ENCODE measurements around the gene CPEB3.
"Not testable (repeated sequence)": the region's sequence is repeated elsewhere in the genome, so short reads cannot be mapped to it uniquely, and the experiment has no call there.

Gene CPEB3

DNA sequence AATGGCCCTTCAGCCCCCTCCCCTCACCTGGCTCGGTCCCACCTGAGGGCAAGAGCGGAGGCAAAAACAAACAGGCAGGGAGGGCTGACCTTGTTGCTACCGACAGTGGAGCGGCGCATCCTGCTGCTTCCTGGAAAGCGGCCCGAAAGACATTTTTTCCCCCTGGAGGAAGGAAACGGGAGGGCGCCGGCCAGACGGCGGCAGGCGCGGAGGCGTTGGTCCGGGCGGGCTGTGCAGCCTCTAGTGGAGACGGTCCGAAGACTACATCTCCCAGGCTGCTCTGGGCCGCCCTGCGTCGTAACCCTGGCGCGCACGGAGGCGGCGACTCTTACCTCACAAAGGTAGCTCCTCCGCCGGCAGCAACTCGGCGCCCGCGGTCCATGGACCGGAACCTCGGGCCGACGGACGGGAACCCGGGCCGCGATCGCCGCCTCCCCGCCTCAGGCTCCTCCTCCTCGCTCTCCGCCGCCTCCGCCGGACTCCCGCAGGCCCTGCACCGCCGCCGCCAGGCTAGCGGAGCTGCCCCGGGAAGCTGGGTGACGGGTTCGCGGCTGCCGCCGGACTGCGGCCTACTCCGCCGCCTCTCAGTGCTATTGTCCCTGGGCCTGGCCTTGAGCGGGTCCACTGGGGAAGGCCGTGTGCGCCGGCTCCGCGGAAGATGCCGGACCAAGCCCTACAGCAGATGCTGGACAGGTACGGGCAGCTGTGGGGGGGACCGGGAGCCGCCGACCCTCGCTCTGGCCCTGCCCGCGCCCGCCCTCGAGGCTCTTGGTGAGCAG lies at the start of gene CPEB3, which contains the start of gene MARCHF5:
CPEB3 (minus strand) TSS at position 242 of the 779 bp plus-strand sequence. CDS start 50,728 bp downstream, outside the sequence.
MARCHF5 (plus strand) TSS at position 331 of the 779 bp plus-strand sequence; CDS start at position 659, 328 bp downstream.
- DNase-seq = peak; percentile 87

GRCh38 chr10:92329927-92330326 lies 39.0 kb upstream of the CPEB3 start:
- DNase-seq = not testable (repeated sequence)

- DNase-seq = no peak
These were observed 38.1 kb upstream of the CPEB3 start for GRCh38 chr10:92328993-92329392.

DNA sequence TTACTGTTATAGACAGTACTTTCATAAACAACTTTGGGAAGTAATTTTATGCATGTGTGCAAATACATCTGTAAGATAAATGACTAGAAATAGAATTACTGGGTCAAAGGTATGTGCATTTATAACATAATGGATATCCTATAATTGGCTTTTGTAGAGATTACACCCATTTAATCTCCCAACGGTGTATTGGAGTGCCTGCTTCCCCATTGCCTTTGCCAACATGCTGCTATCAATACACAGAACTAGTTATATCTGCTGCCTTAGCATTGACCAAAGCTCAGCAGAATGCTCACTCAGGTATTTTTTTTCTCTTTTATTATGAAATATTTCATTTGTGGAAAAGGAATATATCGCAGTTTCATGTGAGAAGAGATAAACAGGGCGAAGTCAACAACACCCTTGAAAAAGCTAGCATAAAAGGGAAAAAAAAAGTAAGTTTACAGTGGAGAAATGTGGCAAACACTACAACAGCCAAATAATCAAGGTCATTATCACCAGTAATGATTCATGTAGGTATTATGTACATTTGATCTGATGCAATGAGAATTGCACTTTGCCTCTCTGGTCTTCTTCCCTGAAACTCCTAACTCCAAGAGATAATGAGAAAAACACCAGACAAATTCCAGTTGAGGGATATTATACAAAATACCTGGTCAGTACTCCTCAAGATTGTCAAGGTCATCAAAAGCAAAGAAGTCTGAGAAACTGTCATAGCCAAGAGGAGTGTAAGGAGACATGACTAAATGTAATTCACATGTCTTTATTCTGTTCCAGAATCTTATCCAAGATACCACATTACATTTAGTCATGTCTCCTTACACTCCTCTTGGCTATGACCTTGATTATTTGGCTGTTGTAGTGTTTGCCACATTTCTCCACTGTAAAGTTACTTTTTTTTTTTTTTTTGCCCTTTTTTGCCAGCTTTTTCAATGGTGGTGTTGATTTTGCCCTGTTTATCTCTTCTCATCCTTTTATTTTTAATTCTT lies 36.9 kb upstream of the CPEB3 start:
- no peak for DNase-seq

GRCh38 chr10:92323079-92323478 lies 32.2 kb upstream of the CPEB3 start:
- DNase-seq = no peak

- DNase-seq = no peak
These were observed 25.7 kb upstream of the CPEB3 start for GRCh38 chr10:92316610-92317009.

GRCh38 chr10:92313750-92314149 lies 22.9 kb upstream of the CPEB3 start:
- no peak for DNase-seq

GRCh38 chr10:92309272-92309671 lies 18.4 kb upstream of the CPEB3 start:
- no peak for DNase-seq

GRCh38 chr10:92305133-92306072 lies 14.5 kb upstream of the CPEB3 start:
- DNase-seq = no peak

DNA sequence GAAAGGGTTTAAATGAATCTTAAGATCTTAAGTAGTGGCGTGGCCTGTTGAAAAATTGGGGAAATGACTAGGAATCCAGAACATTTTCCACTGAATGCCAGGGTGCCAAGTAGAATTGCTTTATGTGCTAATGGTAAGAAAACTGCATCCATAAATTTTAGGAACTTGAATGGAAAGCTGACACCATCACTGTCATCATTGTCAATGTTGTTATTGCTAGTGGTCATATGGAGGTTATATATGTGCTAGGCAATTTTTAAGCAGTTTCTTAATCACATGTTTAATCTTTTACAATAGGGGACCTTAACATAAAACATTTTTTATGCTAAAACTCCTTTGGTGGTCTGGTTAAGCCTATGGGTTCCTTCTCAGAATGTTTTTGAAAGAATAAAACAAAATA lies 13.2 kb upstream of the CPEB3 start:
- no peak for DNase-seq

DNA sequence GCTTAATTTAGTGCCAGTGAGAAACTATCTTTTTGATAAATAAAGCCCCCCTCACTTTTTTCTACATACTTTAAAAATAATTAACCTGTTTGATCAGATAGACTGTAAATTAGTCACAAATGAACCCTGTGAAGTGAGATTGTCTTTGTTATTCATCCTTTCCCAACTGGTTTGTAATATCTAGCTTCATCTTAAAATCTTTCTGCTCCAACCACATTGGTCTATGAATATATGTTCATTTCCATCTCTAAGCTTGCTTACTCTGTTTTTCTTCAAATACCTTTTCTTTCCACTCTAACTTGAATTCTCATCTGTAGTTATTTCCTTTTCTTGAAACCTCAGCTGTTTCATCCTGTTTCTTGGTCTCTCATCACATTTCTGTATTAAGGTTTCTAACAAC lies 12.2 kb upstream of the CPEB3 start:
- DNase-seq = no peak

GRCh38 chr10:92298487-92298886 lies 7.6 kb upstream of the CPEB3 start:
- no peak for DNase-seq

DNA sequence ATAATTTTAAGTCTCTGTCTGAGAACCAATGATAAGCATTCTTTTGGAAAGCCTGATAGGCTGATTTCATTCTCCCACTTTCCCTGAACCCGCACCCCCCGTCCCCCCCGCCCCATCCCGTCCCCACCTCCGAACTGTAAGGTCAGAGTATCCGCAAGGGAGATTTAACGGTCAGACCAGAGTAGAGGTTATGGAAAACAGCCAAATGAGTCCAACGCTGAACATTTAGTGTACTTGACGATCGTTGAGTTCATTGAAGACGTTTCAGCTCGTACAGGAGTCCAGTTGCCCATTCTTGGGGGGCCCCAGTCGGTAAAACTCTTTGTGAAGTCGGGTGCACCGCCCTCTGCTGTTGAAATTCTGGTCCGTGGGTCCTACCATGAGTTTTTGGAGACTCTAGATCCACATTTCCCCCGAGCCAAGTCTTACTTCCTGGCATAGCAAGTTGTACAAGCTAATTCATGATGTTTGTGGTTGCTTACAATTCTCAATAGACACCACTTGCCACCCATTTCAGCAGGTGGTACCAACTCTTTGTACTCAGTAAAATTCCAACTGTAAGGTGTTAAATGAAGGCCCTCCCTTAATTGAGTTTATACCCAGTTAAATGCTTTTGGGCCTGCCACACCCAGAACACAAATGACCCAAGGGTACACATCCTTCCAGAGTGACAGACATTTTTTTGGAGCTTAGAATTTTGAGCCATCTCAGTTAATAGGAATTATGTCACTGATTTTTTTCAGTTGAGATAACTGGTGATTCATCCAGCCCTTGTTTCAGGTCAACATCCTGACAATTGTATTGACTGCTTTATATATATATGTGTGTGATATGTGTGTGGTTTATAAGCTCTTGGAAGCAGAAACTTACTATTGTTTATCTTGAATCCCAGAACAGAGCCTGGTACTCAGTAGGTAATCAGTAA lies 1.3 kb upstream of the CPEB3 start:
- DNase-seq = peak; percentile 14 to 23

DNA sequence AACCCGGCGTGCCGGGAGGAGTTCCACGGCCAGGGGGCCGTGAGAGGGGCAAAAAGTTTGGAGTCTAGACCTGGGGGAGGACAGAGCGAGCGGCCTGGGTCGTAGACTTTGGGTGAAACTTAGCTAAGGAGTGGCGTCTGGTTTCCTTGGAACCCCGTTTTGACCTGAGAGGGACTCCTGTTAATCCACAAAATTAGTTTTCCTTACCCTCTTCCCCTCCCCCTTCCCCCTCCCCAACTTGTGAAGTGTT lies 663 bp upstream of the CPEB3 start:
- no peak for DNase-seq

DNA sequence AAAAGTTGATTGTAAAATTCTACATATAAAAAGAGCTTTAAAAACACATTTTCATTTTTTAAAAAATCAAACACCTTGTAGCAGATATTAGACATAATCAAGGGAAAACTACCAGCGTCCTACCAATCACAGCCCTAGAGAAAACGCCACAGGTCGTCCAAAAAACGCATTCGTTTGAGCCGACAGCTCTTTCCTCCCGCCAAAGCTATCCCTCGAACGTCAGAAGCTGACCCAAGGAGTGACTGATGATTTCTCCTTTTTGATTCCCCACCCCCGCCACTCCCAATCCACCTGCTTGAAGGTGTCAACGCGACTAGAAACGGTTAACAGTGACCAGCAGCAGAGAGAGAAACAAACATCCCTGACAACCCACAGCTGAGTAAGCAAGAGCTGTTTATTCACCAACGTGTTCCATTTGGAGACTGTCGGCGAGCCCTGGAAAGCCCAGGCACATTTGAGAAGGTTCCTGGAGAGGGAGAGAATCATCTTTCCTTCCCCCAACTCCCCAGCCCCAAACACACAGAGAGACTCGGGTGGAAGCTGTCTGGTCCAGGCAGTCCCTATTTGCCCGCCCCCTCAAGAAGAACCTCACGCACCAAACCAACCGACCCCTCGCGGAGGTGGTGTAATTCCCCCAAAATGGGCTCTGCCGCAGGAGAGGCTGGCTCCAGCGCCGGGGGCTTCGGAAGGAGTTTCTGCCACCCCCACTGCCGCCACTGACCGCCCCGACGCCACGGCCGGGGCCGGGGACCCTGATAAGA lies 622 bp downstream of the CPEB3 start:
- DNase-seq = peak; percentile 13 to 16

- DNase-seq = no peak
These were observed 6.7 kb downstream of the CPEB3 start for GRCh38 chr10:92284112-92284704.

DNA sequence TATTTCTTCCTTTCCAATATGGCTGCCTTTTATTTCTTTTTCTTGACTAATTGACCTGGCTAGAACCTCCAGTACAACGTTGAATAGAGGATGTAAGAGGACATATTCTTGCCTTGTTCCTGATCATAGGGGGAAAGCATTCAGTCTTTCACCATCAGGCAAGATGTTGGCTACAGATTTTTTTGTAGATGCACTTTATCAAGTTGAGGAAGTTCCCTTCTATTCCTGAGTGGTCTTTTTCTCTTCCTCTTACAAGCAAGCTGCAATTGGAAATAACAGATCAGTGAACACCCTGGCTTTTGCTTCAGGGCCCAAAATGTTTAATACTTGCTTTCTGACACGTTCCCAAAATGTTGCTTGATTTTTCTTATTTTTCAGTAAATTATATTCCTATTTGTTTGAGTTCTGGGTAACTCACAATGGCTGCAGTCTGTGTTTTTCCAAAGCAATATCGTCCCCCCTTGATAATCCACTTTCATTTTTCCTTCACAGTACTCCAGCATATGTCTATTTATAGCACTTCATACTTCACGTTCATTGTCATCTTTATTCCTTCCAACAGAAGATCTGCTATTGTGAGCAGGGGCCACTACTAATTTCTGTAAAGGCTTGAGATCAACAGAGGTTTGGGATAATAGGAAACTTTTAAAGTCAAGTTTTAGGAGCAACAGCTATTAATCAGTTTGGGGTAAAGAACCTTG lies 11.7 kb downstream of the CPEB3 start:
- no peak for DNase-seq

DNA sequence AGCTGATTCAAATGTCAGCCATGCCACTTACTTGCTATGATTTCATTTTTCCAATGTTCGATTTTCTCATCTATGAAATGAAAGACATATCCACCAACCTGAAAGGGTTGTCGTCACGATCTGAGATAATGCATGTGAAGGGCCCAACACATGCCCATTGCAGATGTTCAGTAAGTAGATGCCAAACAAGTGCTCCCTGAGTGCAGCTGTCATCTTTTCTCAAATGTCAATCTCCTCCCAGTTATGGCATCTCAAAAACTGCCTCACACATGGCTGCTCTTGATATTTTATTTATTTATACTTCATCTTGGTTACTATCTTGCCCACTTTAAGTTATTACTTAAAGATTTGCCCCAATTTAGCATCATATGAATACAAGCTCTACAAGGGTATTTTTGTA lies 16.8 kb downstream of the CPEB3 start:
- no peak for DNase-seq

DNA sequence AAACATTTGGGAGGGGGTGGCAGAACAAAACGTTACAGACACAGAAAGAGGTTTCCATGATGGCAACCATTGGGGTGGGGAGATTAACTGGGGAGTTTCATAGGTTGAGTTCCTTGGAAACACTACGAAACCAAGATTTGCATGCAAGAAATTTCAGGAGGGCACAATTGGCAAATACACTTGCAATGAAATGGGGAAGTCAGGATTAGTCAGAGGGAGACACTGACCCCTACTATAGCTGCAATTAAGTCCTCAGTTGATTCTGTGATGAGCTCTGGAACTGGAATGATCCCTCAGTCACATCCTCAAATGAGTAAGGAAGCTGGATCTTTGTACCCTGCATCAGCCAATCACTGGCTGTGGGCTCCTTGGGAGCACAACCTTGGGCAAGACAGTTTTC lies 22.1 kb downstream of the CPEB3 start:
- no peak for DNase-seq

GRCh38 chr10:92267343-92267742 lies 23.5 kb downstream of the CPEB3 start:
- no peak for DNase-seq
